KMS-11 (cell line): Measurements from ENCODE around the gene ASPG.

Experiments used
- H2AFZ ChIP-seq: fragments of 200-600 bp; sonication (generic); 2 replicates; pipeline ENCODE4 v1.6.1; 2016; ENCODE audit warnings: antibody characterized with exemption, mixed run types, low read depth
- H3K27ac ChIP-seq: fragments of 200-600 bp; sonication (generic); 2 replicates; pipeline ENCODE4 v1.6.1; 2016; ENCODE audit warnings: mild to moderate bottlenecking, mixed run types
- H3K27me3 ChIP-seq: fragments of 200-600 bp; sonication (generic); 2 replicates; pipeline ENCODE4 v1.6.1; 2017; ENCODE audit warnings: mild to moderate bottlenecking, low read depth, mixed run types, moderate library complexity; ENCODE audit not compliant: insufficient read depth
- H3K36me3 ChIP-seq: fragments of 200-600 bp; sonication (generic); 2 replicates; pipeline ENCODE4 v1.6.1; 2017; ENCODE audit warnings: mild to moderate bottlenecking, mixed run types; ENCODE audit not compliant: insufficient read depth
- H3K4me1 ChIP-seq: fragments of 200-600 bp; sonication (generic); 2 replicates; pipeline ENCODE4 v1.6.1; 2016; ENCODE audit warnings: mild to moderate bottlenecking, low read depth, mixed run types; ENCODE audit not compliant: poor library complexity, severe bottlenecking
- H3K4me2 ChIP-seq: fragments of 200-600 bp; sonication (generic); 2 replicates; pipeline ENCODE4 v1.7.0; 2016; ENCODE audit warnings: mild to moderate bottlenecking, mixed run types
- H3K4me3 ChIP-seq: fragments of 200-600 bp; sonication (generic); IDR thresholded peaks from 2 replicates; pipeline ENCODE4 v1.6.1; 2017; ENCODE audit warnings: low read depth, low read length, mixed read lengths; ENCODE audit not compliant: insufficient read depth
- H3K79me2 ChIP-seq: fragments of 200-600 bp; sonication (generic); 2 replicates; pipeline ENCODE4 v1.6.1; 2016; ENCODE audit warnings: low read depth, mixed run types; ENCODE audit not compliant: insufficient read depth
- H3K9ac ChIP-seq: fragments of 200-600 bp; sonication (generic); 2 replicates; pipeline ENCODE4 v1.6.1; 2016; ENCODE audit warnings: mild to moderate bottlenecking, mixed run types
- H4K20me1 ChIP-seq: fragments of 200-600 bp; sonication (generic); 2 replicates; pipeline ENCODE4 v1.6.1; 2016; ENCODE audit warnings: mild to moderate bottlenecking, mixed run types; ENCODE audit not compliant: insufficient read depth
- TF ChIP-seq, protein P1 (sequence below): fragments of 200-600 bp; sonication (generic); conservative IDR thresholded peaks from 2 replicates; pipeline ENCODE4 v1.6.1; 2017; ENCODE audit warnings: low read depth, mild to moderate bottlenecking, antibody characterized with exemption, low read length, moderate library complexity, mixed read lengths

ASPG gene

GRCh38 chr14:104135904-104136471 is 50.5 kb downstream of the ASPG start:
- Histone ChIP-seq H3K4me2 (no peak overlapping the region), H3K36me3 (no peaks in the 10 kb centered on the region), H3K9ac (no peak overlapping the region), H3K27ac (no peak overlapping the region), H4K20me1 (no peaks in the 10 kb centered on the region), H3K4me3 (no peak overlapping the region), H3K4me1 (no peaks in the 10 kb centered on the region), H3K79me2 (no peaks in the 10 kb centered on the region), H3K27me3 (peaks cover 9% of the 10 kb centered on the region; the same call in 1 of the 2 replicates), H2AFZ (no peak overlapping the region)
- TF ChIP-seq, protein P1, sequence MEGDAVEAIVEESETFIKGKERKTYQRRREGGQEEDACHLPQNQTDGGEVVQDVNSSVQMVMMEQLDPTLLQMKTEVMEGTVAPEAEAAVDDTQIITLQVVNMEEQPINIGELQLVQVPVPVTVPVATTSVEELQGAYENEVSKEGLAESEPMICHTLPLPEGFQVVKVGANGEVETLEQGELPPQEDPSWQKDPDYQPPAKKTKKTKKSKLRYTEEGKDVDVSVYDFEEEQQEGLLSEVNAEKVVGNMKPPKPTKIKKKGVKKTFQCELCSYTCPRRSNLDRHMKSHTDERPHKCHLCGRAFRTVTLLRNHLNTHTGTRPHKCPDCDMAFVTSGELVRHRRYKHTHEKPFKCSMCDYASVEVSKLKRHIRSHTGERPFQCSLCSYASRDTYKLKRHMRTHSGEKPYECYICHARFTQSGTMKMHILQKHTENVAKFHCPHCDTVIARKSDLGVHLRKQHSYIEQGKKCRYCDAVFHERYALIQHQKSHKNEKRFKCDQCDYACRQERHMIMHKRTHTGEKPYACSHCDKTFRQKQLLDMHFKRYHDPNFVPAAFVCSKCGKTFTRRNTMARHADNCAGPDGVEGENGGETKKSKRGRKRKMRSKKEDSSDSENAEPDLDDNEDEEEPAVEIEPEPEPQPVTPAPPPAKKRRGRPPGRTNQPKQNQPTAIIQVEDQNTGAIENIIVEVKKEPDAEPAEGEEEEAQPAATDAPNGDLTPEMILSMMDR: no peak

GRCh38 chr14:104136472-104137296 is 51.2 kb downstream of the ASPG start:
- Histone ChIP-seq H3K9ac (no peak overlapping the region), H3K79me2 (no peaks in the 10 kb centered on the region), H3K4me3 (no peak overlapping the region), H3K27me3 (peaks cover 11% of the 10 kb centered on the region; the same call in 1 of the 2 replicates), H2AFZ (no peak overlapping the region), H3K4me2 (no peak overlapping the region), H4K20me1 (no peaks in the 10 kb centered on the region), H3K27ac (no peak overlapping the region), H3K4me1 (no peaks in the 10 kb centered on the region), H3K36me3 (no peaks in the 10 kb centered on the region)
- TF ChIP-seq, protein P1: no peak

DNA sequence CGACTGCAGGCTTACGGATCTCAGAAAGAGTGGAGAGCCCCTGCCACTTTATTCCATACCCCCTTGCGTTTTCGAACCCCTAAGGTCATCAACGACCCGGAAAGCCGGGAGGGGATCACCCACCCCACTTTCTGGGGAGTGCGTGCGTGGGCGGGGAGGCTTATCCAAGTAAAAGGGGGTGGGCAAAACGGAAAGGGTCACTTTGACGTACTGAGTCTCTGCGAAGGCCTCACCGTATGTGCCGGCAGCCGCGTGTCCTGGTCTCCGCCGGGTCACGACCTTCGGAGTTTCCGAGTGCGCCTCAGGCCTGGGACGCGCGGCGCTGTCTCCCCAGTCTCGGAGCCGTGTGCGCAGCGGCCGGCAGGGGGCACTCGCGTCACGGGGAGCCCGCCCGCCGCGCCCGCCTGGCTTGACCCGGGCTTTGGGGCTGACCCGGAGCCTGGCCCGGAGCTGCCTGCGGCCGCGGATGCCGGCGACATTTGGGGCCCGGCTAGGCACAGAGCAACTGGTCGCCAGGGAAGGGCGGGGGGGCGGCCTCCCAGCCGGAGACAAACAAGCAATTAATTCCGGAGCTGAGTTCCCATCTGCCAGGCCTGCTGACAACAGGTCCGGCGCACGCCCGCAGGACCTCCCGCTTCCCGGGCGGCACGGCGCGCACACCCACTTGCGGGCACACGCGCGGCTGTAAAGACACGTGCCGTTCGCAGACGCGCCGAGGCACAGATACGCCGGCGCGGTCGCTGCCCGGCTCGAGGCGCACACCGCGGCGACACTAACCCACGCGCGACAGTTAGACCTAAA is 52.0 kb downstream of the ASPG start:
- peaks cover 16% of the 10 kb centered on the region; the same call in 1 of the 2 replicates for H3K27me3 ChIP-seq
- H3K27ac ChIP-seq: no peak overlapping the region
- no peak overlapping the region for H3K9ac ChIP-seq
- no peaks in the 10 kb centered on the region for H3K79me2 ChIP-seq
- no peaks in the 10 kb centered on the region for H3K4me1 ChIP-seq
- TF ChIP-seq, protein P1: no peak
- no peak overlapping the region for H2AFZ ChIP-seq
- H3K4me2 ChIP-seq: no peak overlapping the region
- no peaks in the 10 kb centered on the region for H3K36me3 ChIP-seq
- no peak overlapping the region for H3K4me3 ChIP-seq
- H4K20me1 ChIP-seq: no peaks in the 10 kb centered on the region

- peaks cover 23% of the 10 kb centered on the region; the same call in 1 of the 2 replicates for H3K27me3 ChIP-seq
- no peak within 1 kb of the TSS for H3K9ac ChIP-seq
- no peak within 1 kb of the TSS for H3K4me3 ChIP-seq
- H3K36me3 ChIP-seq: no peaks in the 10 kb centered on the region
- no peaks in the 10 kb centered on the region for H3K79me2 ChIP-seq
- no peak within 1 kb of the TSS for H3K4me2 ChIP-seq
- no peak within 1 kb of the TSS for H3K27ac ChIP-seq
- no peaks in the 10 kb centered on the region for H4K20me1 ChIP-seq
- TF ChIP-seq, protein P1: no peak
- no peaks in the 10 kb centered on the region for H3K4me1 ChIP-seq
- H2AFZ ChIP-seq: no peak within 1 kb of the TSS
These were observed 52.7 kb downstream of the ASPG start, which contains the start of gene KIF26A for GRCh38 chr14:104138098-104138717. TSS of gene KIF26A (plus strand) at chr14:104138587. CDS start at chr14:104138723, 136 bp downstream.
